HL-60 (cell line): ENCODE results near the gene IQGAP2.

Experiments
- CTCF ChIP-seq: IDR thresholded peaks from one replicate; pipeline ENCODE4 v1.5.1; 2011; ENCODE audit warnings: low read length, control low read depth, inconsistent platforms; ENCODE audit not compliant: insufficient read depth
- POLR2AphosphoS5 ChIP-seq: IDR thresholded peaks from 2 replicates; pipeline ENCODE4 v1.6.1; 2012; ENCODE audit warnings: low read depth

GRCh38 chr5:76690037-76690679 is 287.1 kb downstream of the IQGAP2 start:
- TF ChIP-seq CTCF (no peak), POLR2AphosphoS5 (no peak)
